Measurements from ENCODE around the gene PNPLA1.

DNA sequence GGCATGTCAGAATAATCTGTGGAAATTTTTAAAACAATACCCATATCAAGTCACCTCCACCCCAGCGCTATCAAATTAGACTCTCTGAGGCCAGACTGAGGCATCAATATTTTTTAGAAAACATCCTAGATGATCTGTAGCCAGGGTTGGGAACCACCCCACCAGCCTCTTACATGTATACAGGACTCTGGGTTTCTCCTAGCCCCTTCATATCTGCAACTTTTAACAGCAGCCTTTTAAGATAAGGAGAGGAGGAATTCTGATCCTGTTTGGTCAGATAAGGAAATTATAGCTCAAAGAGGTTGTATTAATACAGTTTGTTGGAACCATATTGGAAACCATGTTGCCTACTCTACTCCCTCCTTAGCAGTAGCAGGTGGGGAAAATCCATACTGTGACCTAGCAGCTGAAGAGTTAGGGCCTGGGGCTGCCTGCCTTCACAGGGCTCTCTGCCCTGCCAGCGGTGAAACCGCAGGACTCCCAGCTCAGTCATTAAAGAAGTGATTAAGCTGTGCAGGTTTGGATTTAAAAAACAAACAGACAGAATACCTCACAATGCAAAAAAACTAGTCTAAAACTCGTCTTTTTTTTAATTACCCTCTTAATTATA, 43.3 kb upstream of the PNPLA1 start:
- TF ChIP-seq, protein P1, sequence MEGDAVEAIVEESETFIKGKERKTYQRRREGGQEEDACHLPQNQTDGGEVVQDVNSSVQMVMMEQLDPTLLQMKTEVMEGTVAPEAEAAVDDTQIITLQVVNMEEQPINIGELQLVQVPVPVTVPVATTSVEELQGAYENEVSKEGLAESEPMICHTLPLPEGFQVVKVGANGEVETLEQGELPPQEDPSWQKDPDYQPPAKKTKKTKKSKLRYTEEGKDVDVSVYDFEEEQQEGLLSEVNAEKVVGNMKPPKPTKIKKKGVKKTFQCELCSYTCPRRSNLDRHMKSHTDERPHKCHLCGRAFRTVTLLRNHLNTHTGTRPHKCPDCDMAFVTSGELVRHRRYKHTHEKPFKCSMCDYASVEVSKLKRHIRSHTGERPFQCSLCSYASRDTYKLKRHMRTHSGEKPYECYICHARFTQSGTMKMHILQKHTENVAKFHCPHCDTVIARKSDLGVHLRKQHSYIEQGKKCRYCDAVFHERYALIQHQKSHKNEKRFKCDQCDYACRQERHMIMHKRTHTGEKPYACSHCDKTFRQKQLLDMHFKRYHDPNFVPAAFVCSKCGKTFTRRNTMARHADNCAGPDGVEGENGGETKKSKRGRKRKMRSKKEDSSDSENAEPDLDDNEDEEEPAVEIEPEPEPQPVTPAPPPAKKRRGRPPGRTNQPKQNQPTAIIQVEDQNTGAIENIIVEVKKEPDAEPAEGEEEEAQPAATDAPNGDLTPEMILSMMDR (conservative IDR thresholded peaks at IDR 0.05; ENCODE audit: low read depth, low read length) = no peak
- no peak for TF ChIP-seq EZH2 (IDR thresholded peaks at IDR 0.05; ENCODE audit: low read length, unreplicated experiment)
- TF ChIP-seq EZH2phosphoT487 (IDR thresholded peaks at IDR 0.05; ENCODE audit: borderline replicate concordance, low read length) = no peak
